HG02642 (cell line): ENCODE results near the gene DNAH14.
"Not testable (repeated sequence)": the region's sequence is repeated elsewhere in the genome, so short reads cannot be mapped to it uniquely, and the experiment has no call there.

ENCODE experiments used
- ATAC-seq: cut with Tn5 transposase; IDR thresholded peaks from one replicate; pipeline ENCODE4 v1.9.1; 2021; ENCODE audit warnings: mild to moderate bottlenecking; ENCODE audit not compliant: unreplicated experiment, poor library complexity

Gene DNAH14

DNA sequence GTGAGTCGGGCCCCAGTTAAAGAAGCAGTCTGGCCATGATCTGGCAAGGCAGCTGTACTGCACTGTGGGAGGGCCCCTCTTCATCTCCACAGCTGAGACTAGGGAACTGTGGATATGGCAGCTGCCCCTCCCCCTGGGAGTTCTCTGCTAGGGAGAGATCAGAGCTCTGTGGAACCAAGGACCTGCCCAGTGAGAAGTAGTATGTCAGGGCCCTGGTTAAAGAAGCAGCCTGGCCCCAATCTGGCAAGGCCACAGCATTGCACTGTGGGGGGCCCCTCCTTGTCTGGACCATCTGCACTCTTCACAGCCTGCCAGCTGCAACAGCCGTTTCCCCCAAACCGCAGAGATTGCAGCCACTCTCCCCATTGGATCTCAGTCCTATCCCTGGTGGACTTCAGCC is 208.5 kb downstream of the DNAH14 start:
- no peak for ATAC-seq

DNA sequence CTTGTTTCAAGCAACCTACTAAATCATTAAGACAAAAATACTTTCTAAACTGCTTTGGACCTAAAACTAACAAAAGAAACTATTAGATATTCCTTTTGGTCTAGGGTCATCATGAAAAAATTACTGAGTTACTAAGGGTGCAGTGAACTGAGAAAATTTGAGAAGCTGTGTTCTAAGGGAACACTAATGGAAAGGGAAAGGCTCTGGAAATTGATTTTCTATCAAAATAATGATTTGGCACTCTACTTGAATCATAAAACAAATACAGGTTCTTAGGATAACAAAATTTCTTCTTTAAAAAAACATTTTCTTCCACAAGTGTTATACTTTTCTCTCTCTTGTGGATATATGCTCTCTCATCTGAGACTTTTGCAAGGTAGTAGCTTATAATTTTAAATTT is 213.5 kb downstream of the DNAH14 start:
- no peak for ATAC-seq

DNA sequence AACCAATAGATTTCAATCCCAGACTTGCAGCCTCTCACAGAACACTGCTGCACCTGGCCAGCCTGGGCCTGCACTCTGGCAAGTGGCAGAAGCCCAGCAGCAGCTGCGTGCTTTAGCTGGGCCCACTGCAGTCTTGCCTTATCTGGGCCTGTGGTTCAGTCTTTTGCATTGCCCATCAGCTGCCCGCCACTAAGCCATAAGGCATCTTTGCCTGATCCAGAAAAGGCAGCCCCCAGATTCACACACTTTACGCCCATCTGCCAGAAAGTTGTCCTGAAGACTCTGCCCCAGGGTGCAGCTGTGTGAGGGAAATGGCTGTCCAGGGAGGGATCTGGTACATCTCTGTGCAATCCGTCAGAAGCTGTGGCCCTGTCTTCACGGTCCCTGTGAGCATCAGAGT is 217.0 kb downstream of the DNAH14 start:
- ATAC-seq = no peak

DNA sequence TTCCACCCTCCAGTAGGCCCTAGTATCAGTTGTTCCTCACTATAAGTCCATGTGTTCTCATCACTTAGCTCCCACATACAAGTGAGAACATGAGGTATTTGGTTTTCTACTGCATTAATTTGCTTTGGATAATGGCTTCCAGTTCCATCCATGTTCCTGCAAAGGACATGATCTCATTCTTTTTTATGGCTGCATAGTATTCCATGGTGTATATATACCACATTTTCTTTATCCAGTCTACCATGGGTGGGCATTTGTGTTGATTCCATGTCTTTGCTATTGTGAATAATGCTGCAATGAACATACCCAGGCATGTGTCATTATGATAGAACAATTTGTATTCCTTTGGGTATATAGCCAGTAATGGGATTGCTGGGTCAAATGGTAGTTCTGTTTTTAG is 218.3 kb downstream of the DNAH14 start:
- ATAC-seq = not testable (repeated sequence)

DNA sequence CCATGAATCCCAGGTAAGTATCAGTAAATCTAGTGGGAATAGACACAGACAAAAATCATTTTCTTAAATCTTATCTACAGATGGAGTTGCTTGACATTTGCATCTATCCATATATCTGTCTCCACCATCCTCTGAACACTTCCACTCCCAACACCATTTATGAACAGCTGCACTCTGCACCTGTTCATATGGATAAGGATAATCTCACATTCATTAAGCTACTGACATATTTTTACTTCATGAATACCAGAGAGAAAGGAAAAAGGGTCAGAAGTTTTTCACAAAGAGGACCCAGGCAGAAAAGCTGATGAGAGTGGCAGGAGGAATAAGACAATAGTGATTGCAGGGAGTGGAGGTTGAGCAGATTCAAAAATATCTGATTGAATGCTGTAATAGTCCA is 222.6 kb downstream of the DNAH14 start:
- no peak for ATAC-seq

GRCh38 chr1:225155555-225155954 is 226.1 kb downstream of the DNAH14 start:
- ATAC-seq = no peak

- ATAC-seq = no peak
These were observed 226.8 kb downstream of the DNAH14 start for GRCh38 chr1:225156254-225156653.

DNA sequence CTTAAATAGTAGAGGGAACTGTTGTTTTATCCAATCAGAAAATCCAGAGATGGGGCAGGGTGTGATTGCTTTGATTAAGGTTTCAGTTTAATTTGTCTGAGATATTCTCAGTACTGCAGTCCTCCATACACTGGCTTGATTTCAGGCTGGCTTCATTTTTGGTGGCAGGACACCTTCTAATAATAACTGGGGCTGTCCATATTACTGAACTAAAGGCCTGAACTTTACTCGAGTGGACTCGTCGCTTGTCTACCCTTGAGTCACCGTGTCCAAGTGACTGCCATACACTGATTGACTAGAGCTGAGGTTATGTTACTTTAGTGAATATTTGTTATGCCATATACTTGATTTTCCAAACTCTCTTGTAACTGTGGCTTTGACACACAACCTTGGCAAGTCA is 228.8 kb downstream of the DNAH14 start:
- ATAC-seq = no peak

DNA sequence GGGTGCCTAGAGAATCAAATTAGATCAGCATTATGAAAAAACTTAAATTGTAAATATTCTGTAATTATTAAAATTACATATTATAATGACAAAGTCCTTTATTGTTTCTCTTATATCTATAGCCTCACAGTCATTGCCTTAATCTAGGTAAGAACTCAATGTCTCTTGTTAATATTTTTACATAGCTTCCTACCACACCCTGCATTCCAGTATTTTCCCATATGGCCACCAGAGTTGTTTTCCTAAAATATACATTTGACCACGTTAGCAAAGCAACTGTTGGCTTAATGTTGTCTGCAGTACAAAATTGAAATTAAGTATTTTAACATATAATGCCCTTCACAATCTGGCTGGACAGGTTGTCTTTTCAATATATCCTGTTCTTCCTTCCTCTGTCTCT is 230.3 kb downstream of the DNAH14 start:
- ATAC-seq = no peak

GRCh38 chr1:225177409-225177808 is 247.9 kb downstream of the DNAH14 start:
- ATAC-seq = not testable (repeated sequence)

GRCh38 chr1:225179686-225180085 is 250.2 kb downstream of the DNAH14 start:
- ATAC-seq = no peak

DNA sequence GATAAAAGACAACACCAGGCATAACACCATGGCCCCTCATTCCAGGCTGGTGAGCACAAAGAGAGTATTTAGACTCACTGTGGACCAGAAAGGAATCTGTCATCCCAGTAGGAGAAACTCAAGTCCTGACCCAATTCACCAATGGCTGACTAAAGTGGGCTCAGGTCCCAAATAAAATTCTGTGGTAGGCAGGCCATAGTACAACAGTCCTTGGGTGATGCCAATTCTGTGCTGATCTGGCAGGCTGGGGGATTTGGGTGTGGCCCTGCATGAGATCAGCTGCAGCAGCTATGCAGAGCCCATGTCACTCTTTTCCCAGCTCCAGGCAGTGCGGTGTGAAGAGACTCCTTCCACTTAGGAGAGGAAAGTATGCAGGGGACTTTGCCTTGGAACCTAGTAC is 253.2 kb downstream of the DNAH14 start:
- no peak for ATAC-seq

- ATAC-seq = no peak
These were observed 261.8 kb downstream of the DNAH14 start for GRCh38 chr1:225191199-225191753.

DNA sequence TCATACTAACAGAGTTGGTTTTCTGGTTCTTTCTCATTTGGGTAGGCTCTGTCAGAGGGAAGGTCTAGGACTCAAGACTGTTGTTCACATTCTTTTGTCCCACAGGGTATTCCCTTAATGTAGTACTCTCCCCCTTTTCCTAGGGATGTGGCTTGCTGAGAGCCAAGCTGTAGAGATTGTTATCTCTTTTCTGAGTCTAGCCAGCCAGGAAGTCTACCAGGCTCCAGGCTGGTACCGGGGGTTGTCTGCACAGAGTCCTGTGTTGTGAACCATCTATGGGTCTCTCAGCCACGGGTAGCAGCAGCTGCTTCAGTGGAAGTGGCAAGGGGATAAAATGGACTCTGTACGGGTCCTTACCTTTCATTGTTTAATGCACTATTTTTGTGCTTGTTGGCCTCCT is 272.0 kb downstream of the DNAH14 start:
- no peak for ATAC-seq

GRCh38 chr1:225207791-225208190 is 278.3 kb downstream of the DNAH14 start:
- ATAC-seq = no peak

DNA sequence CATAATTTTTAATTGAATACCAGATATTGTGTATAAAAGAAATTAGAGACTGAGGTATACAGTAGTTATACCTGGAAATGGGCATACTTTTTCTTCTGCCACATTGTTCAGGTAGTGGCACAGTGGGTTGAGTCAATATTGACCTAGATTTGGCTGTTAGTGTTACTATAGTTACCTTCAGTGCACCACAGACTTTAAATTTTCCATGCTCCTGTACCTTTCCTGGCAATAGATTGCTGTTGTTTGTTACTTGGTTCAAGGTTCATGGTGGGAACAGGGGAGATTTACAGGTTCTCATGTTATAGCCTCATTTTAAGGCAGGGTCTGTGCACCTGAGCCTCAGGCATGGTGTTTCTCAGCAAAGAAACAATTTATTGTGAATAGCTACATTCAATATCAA is 279.7 kb downstream of the DNAH14 start:
- ATAC-seq = no peak

DNA sequence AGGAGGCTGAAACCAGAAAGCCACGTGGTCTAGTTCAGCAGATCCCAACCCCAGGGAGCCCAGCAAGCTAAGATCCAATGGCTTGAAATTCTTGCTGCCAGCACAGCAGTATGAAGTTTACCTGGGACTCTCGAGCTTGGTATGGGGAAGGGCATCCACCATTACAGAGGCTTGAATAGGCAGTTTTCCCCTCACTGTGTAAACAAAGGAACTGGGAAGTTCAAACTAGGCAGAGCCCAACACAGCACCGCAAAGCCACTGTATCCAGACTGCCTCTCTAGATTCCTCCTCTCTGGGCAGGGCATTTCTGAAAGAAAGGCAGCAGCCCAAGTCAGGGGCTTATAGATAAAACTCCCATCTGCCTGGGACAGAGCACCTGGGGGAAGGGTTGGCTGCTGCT is 280.7 kb downstream of the DNAH14 start:
- ATAC-seq = not testable (repeated sequence)

GRCh38 chr1:225211694-225212442 is 282.4 kb downstream of the DNAH14 start:
- not testable (repeated sequence) for ATAC-seq

DNA sequence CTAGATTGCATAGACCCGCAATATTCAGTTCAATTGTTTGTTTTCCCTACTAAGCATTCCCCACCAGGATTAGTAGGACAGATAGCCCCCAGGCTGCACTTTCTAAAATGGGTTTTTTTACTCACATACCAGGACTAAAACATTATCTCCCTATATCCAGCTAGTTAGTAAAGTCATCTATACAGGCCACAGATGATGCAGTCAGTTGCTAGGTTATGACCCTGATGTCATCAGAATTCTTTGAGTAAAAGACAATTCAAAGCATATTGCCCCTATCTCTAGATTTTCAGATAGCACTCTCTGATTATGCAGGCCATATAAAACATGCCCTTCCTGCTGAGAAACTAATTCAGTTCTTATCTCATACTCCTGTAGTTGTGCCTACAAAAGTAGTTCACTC is 294.8 kb downstream of the DNAH14 start:
- ATAC-seq = no peak

- no peak for ATAC-seq
These were observed 296.2 kb downstream of the DNAH14 start for GRCh38 chr1:225225681-225226080.

- ATAC-seq = no peak
These were observed 299.4 kb downstream of the DNAH14 start for GRCh38 chr1:225228871-225229303.

GRCh38 chr1:225229429-225229828 is 300.0 kb downstream of the DNAH14 start:
- not testable (repeated sequence) for ATAC-seq
